Upper lobe of left lung (tissue), 6 donors: ENCODE data around the gene LARP4B. TPM values are rescaled to one million over a fixed set of nuclear protein-coding genes. Genes with fewer than 3 reads are reported as not detected.
A peak's percentile ranks its signal among the peaks of the same experiment; 100 is the strongest.
"Not testable (repeated sequence)": the region's sequence is repeated elsewhere in the genome, so short reads cannot be mapped to it uniquely, and the experiment has no call there.

Source experiments
- ATAC-seq, 2 donors: fragments of 200-7000 bp; cut with Tn5 transposase; one replicate each; pipeline ENCODE4 v1.9.1; 2022; ENCODE audit warnings: mild to moderate bottlenecking in 2 of 2, moderate library complexity in 2 of 2; ENCODE audit not compliant: low FRiP score in 2 of 2
- DNase-seq, 2 donors: peaks; one replicate each; pipeline ENCODE4 v3.0.0-alpha.2; 2019 to 2020
- H3K27ac ChIP-seq, 4 donors: fragments of 200-600 bp; sonication (generic); one replicate each; pipeline ENCODE4 v1.5.1; 2016 to 2019
- H3K27me3 ChIP-seq, 4 donors: fragments of 200-600 bp; sonication (generic); one replicate each; pipeline ENCODE4 v1.5.1; 2017 to 2019
- H3K36me3 ChIP-seq, 4 donors: fragments of 200-600 bp; sonication (generic); one replicate each; pipeline ENCODE4 v1.5.1; 2016 to 2019
- H3K4me1 ChIP-seq, 4 donors: fragments of 200-600 bp; sonication (generic); one replicate each; pipeline ENCODE4 v1.5.1; 2018 to 2019
- H3K4me3 ChIP-seq, 4 donors: fragments of 200-600 bp; sonication (generic); one replicate each; pipeline ENCODE4 v1.5.1; 2017 to 2019; ENCODE audit warnings: mild to moderate bottlenecking in 2 of 4, moderate library complexity in 1 of 4
- H3K9me3 ChIP-seq, 4 donors: fragments of 200-600 bp; sonication (generic); one replicate each; pipeline ENCODE4 v1.5.1; 2018 to 2019
- CTCF ChIP-seq, 6 experiments: fragments of 450-650 bp in 4 of 6; fragments of 200-600 bp in 2 of 6; sonication (generic) in 2 of 6; IDR thresholded peaks; one replicate each; pipeline ENCODE4 v1.5.1; 2016 to 2019; ENCODE audit warnings: antibody characterized with exemption in 6 of 6
- EP300 ChIP-seq, 4 donors: sonication (generic); formaldehyde crosslinking; IDR thresholded peaks; one replicate each; pipeline ENCODE4 v1.5.1; 2017; ENCODE audit warnings: antibody characterized with exemption in 4 of 4, control low read depth in 2 of 4
- POLR2A ChIP-seq, 4 donors: fragments of 450-650 bp; IDR thresholded peaks; one replicate each; pipeline ENCODE4 v1.5.1; 2016 to 2017; ENCODE audit warnings: antibody characterized with exemption in 4 of 4, mild to moderate bottlenecking in 2 of 4
- POLR2AphosphoS5 ChIP-seq, 2 donors: sonication (generic); formaldehyde crosslinking; IDR thresholded peaks; one replicate each; pipeline ENCODE4 v1.5.1; 2017; ENCODE audit warnings: antibody characterized with exemption in 2 of 2
- WGBS, 2 donors: methylation state at CpG; one replicate each; pipeline ENCODE4 v1.1.5; 2017 to 2018; 5-methylcytosine and 5-hydroxymethylcytosine counted together
- total RNA-seq, 6 donors: library from RNA; depleted of rRNA in 4 of 6; stranded (reverse); fragments of >200 nt in 4 of 6; gene quantifications; one replicate each; pipeline versions ENCODE4 v1.1.0 to v1.2.1, GENCODE V29; 2016 to 2021
- donor health status: DM: no; HTN: no; CAD: no; lungs with moderate emphysema.
- donor health status: DM: no; HTN: yes; CAD: no; lungs with severe emphysema.

Gene LARP4B
- total RNA-seq, 6 donors from 2014 or later = 106 to 154 (median 139) TPM

GRCh38 chr10:934746-935406, 3.4 kb upstream of the LARP4B start:
- Histone ChIP-seq H3K27ac (no peak overlapping the region), H3K9me3 (no peaks in the 10 kb centered on the region), H3K36me3 (no peaks in the 10 kb centered on the region), H3K4me3 (no peak overlapping the region), H3K27me3 (no peaks in the 10 kb centered on the region), H3K4me1 (peaks cover 5 to 16% (median 11%) of the 10 kb centered on the region in 4 donors)
- TF ChIP-seq CTCF (IDR thresholded peaks at IDR 0.05) (no peak), EP300 (IDR thresholded peaks at IDR 0.05) (no peak), POLR2A (IDR thresholded peaks at IDR 0.05) (no peak), POLR2AphosphoS5 (IDR thresholded peaks at IDR 0.05) (no peak)
- 87 to 90% methylated on average over 15 of the region's 15 CpGs for WGBS, 2 donors
- DNase-seq = no peak
- no peak for ATAC-seq

- H3K36me3 ChIP-seq, H3K27ac ChIP-seq, H3K27me3 ChIP-seq, H3K9me3 ChIP-seq, H3K4me3 ChIP-seq, ATAC-seq, DNase-seq: not testable (repeated sequence)
- H3K4me1 ChIP-seq = peaks cover 12 to 23% (median 18%) of the 10 kb centered on the region in 4 donors
- 87 to 92% methylated on average over 6 of the region's 6 CpGs for WGBS, 2 donors
Observed at GRCh38 chr10:934165-934564, 2.7 kb upstream of the LARP4B start.

DNA sequence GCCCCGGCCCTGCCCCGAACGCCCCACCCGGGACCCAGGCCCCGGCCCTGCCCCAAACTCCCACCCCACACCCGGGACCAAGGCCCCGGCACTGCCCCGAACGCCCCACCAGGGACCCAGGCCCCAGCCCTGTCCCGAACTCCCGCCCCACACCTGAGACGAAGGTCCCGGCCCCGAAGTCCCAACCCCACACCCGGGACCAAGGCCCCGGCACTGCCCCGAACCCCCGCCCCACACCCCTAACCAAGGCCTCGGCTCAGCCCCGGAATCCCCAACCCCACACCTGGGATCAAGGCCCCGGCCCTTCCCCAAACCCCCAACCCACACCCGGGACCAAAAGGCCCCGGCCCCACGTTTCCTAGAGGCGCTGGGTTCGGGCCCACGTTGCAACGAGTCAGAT, 1.1 kb upstream of the LARP4B start:
- Histone ChIP-seq H3K4me3 (peak overlapping the region in 3 of 4 donors; percentile 86 to 97 (median 93)), H3K27ac (peak overlapping the region; percentile 96 to 99 (median 98)), H3K27me3 (no peaks in the 10 kb centered on the region), H3K4me1 (peaks cover 27 to 37% (median 32%) of the 10 kb centered on the region in 4 donors), H3K36me3 (no peaks in the 10 kb centered on the region), H3K9me3 (no peaks in the 10 kb centered on the region)
- peak in 1 of 2 donors; percentile 69 for DNase-seq
- no peak for TF ChIP-seq POLR2A (IDR thresholded peaks at IDR 0.05)
- no peak for TF ChIP-seq EP300 (IDR thresholded peaks at IDR 0.05)
- TF ChIP-seq POLR2AphosphoS5 (IDR thresholded peaks at IDR 0.05) = no peak
- TF ChIP-seq CTCF (IDR thresholded peaks at IDR 0.05) = no peak
- no peak for ATAC-seq
- 91% methylated on average over 5 to 16 of the region's 28 CpGs for WGBS, 2 donors

DNA sequence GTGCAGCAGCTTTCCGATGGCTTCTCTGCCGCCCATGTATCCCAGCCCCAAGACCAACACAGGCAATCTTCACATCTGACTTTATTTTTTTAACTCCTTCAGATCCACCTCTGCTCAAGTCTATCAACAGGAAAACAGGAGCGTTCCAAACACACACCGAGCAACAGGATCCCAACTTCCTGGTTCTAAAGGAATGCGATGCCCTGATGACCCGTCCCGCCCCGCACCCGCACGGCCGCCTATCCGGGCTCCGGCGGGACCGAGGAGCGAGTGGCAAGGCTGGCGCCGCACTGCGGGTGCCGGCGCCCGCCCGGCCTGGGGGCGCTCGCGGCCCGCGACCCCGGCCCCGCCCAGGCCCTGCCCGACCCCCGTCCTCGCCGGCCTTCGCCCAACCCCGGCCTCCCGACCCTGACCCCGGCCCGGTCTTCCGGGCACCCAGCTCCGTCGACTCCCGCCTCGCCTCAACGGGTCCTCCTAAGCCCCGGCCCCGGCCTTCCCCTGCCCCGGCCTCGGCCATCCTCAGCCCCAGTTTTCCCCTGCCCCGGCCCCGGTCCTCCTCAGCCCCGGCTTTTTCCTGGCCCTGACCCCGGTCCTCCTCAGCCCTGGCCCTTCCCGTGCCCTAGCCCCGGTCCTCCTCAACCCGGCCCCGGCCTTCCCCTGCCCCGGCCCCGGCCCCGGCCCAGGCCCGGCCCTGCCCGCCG, 730 bp downstream of the LARP4B start:
- Histone ChIP-seq H3K36me3 (peaks cover 0 to 5% (median 2%) of the 10 kb centered on the region in 4 donors), H3K27me3 (no peaks in the 10 kb centered on the region), H3K4me1 (peaks cover 45 to 56% (median 49%) of the 10 kb centered on the region in 4 donors), H3K4me3 (peak overlapping the region; percentile 78 to 97 (median 90)), H3K9me3 (no peaks in the 10 kb centered on the region), H3K27ac (peak overlapping the region; percentile 96 to 98 (median 98))
- TF ChIP-seq POLR2A (IDR thresholded peaks at IDR 0.05) (peak in 3 of 4 donors; percentile 22 to 45 (median 26)), EP300 (IDR thresholded peaks at IDR 0.05) (no peak)
- peak in 1 of 2 donors; percentile 18 for ATAC-seq
- WGBS, 2 donors = 0 to 2% methylated on average over 5 to 34 of the region's 63 CpGs
- peak; percentile 65 to 92 for DNase-seq

DNA sequence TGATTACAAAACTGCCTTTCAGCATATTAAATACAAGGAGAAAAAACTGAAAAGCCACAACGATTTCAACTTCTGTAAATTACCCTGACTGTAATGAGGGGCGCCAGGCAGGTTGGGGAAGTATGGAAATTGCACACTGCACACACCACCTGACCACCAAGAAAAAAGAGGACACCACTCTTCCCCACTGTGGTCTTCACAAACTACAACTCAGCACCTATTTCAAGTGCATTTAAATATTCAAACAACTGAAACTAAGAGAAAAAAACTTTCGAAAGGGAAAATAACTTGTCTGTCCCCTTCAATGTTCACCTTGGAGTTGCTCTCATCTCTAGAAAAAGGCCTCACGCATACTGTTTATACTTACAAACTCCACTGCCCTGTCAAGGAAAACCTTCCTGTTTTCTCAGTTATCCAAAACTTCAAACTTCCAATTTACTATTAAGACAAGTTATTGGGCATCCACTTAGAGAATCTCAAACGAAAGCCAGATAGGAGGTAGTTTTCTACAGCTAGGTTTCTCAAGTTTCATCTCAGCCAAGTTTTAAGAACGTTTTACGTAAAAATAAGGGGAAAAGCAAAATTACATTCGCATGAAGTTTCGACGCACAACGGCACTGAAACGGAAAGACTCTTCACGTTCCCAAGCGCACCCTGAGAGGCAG, 1.4 kb downstream of the LARP4B start:
- 3 to 4% methylated on average over 14 of the region's 14 CpGs for WGBS, 2 donors
- H3K4me3 ChIP-seq = peak overlapping the region; percentile 78 to 97 (median 90)
- no peak for TF ChIP-seq CTCF (IDR thresholded peaks at IDR 0.05)
- no peak for TF ChIP-seq EP300 (IDR thresholded peaks at IDR 0.05)
- no peak for TF ChIP-seq POLR2AphosphoS5 (IDR thresholded peaks at IDR 0.05)
- TF ChIP-seq POLR2A (IDR thresholded peaks at IDR 0.05) = no peak
- H3K4me1 ChIP-seq = peaks cover 50 to 62% (median 52%) of the 10 kb centered on the region in 4 donors
- ATAC-seq = no peak
- peak overlapping the region; percentile 96 to 98 (median 98) for H3K27ac ChIP-seq
- peaks cover 0 to 5% (median 3%) of the 10 kb centered on the region in 4 donors for H3K36me3 ChIP-seq
- no peaks in the 10 kb centered on the region for H3K9me3 ChIP-seq
- peak in 1 of 2 donors; percentile 50 for DNase-seq
- no peaks in the 10 kb centered on the region for H3K27me3 ChIP-seq
